ENCODE measurements around the gene CUEDC1. TPM values are rescaled to one million over a fixed set of nuclear protein-coding genes. Genes with fewer than 3 reads are reported as not detected.
"Not testable (repeated sequence)": the region's sequence is repeated elsewhere in the genome, so short reads cannot be mapped to it uniquely, and the experiment has no call there.

The CUEDC1 gene
- total RNA-seq, 1 donor from 2014 or later: 49.7 TPM

GRCh38 chr17:57958391-57958790, 3.2 kb upstream of the CUEDC1 start:
- not testable (repeated sequence) for DNase-seq (ENCODE audit: low read depth)

DNA sequence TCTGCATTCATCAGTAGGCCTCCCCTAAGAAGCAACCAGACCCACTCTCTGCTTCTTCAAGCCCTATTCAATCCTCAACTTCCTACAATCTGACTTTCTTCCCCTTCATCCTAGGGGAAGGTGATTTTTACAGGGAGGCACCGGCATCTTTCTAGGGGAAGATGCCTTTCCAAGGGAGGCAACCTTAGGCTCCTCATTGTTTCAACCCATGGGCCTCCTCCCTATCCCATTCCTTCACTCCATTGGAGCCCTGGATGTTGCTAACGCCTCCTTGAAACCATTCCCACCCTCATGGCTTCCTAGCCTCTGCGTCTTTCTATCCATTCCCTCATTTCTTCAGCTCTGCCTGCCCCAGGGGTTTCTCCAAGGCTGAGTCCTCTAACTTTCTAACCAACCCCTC, 2.7 kb upstream of the CUEDC1 start:
- DNase-seq (ENCODE audit: low read depth): no peak

DNA sequence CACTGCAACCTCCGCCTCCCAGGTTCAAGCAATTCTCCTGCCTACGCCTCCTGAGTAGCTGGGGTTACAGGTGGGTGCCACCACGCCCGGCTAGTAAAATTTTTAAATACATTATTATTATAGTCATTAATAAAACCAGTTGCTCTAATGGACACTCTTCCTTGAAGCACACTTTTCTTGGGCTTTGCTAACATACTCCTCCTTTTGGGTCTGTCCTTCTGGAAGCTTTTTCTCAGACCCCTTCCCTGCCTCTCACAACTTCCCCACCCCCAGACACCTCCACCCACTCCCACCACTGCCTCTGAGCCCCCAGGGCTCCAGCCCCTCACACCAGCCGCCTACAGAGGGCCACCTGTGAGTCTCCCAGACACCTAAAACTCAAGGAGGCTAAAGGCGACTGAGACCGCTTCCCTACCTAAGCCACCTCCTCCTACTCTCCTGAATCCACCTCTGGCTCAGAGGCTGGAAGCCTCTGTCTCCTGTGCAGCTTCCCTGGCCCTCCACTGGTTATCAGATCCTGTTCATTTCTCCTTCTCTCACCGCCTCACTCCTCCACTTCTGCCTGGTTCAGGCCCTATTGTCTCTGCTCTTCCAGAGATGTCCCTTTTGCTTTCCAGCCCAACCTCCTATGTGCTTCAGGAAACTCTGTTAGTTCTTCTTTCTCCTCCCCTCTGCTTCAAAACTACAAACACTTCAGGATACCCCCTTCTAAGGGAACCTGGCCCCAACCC, 2.1 kb upstream of the CUEDC1 start:
- no peak for DNase-seq (ENCODE audit: low read depth)

- peak; percentile 90 for DNase-seq (ENCODE audit: low read depth)
Observed at GRCh38 chr17:57956291-57957119, 1.3 kb upstream of the CUEDC1 start.

- DNase-seq (ENCODE audit: low read depth): peak; percentile 90
Observed at GRCh38 chr17:57954397-57955182, 622 bp downstream of the CUEDC1 start.

- no peak for DNase-seq (ENCODE audit: low read depth)
Observed at GRCh38 chr17:57953705-57954396, 1.4 kb downstream of the CUEDC1 start.

GRCh38 chr17:57953219-57953618, 2.0 kb downstream of the CUEDC1 start:
- DNase-seq (ENCODE audit: low read depth): no peak

DNA sequence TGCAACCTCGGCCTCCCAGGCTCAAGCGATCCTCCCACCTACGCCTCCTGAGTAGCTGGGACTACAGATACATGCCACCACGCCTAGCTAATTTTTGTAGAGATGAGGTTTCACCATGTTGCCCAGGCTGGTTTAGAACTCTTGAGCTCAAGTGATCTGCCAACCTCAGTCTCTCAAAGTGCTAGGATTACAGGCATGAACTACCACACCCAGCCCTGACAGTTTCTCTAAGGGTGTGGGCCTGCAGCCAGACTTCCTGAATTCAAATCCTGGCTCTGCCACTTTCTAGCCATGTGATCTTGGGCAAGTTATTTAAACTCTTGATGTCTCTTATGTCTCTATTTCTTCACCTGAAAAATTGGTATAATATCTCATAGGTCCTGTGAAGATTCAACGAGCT, 5.6 kb downstream of the CUEDC1 start:
- DNase-seq (ENCODE audit: low read depth): peak; percentile 71

DNA sequence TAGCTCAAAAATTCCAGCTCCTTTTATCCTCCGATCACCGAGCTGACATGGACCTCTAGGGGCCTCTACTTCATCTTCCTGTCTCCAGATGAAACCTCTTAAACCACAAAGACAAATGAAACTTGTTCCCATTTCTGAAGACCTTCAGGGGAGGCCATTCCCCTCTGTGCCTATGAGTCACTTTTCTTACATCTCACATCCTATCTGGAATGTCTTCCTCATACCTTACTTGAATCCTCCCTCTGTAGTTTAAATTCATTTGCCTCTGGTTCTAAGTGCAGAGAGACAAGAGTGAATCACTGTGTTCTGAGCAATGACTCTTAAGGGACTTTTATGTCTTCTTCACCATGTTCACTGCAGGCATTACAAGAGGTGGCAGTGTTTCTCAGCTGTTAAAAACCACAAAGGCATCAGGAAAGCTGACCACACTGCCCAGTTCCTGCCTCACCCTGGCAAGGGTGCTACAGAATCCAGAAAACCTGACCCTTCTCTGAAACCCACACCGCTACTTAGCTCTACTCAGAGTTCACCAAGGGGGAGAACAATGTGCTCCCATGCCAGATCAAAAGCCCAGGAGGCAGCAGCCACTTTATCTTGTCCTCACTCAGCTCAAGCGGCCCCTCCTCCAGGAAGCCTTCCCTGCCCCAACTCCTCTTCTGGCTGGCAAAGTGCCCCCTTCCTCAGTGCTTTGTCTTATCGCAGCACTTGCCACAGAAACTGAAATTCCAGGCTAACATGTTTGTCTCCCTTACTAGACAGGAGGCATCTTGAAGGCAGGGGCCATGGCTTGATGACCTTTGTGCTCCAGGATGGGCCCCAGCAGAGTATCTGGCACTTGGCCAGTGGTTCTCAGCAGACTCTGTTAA, 6.4 kb downstream of the CUEDC1 start:
- DNase-seq (ENCODE audit: low read depth): peak; percentile 99

- DNase-seq (ENCODE audit: low read depth): no peak
Observed at GRCh38 chr17:57948169-57948554, 7.0 kb downstream of the CUEDC1 start.

GRCh38 chr17:57947369-57947768, 7.8 kb downstream of the CUEDC1 start:
- DNase-seq (ENCODE audit: low read depth): no peak

- DNase-seq (ENCODE audit: low read depth): peak; percentile 87
Observed at GRCh38 chr17:57946798-57947358, 8.3 kb downstream of the CUEDC1 start.

DNA sequence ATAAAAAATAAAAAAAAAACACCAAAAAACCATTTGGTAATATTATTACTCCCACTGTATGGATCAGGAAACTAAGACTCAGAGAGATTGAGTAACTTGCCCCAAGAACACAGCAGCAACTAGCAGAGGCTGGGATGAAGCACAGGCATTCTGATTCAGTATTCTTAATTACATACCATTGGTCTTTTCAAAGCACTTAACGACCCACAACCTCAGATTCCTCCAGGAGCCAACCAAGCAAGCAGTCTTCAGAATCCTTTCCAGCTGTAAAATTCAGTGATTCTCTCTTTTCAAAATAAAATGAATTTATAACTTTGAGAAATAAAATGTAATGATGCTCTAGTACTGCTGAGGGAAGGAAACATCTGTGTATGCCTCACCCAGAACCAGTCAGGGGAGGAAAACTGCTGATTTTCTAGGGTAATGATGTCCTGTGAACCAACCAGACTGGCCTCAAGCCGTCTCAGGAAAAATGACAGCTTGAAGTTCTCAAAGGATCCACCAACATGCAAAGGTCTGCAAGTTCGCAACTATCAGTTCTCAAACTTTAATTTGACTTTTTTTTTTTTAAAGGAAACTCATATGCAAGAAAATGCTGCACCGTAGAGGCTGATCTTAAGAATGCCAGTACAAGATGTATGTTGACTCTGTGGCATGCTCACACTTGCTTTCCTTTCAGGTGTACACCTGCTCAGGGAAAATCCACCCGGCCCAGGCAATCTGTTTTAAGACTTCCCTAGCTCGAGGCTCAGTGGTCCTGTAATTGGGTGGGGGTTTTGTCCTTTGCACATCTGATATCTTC, 9.0 kb downstream of the CUEDC1 start:
- no peak for DNase-seq (ENCODE audit: low read depth)

GRCh38 chr17:57944908-57945307, 10.3 kb downstream of the CUEDC1 start:
- DNase-seq (ENCODE audit: low read depth): no peak

GRCh38 chr17:57943645-57944044, 11.6 kb downstream of the CUEDC1 start:
- peak; percentile 37 for DNase-seq (ENCODE audit: low read depth)

DNA sequence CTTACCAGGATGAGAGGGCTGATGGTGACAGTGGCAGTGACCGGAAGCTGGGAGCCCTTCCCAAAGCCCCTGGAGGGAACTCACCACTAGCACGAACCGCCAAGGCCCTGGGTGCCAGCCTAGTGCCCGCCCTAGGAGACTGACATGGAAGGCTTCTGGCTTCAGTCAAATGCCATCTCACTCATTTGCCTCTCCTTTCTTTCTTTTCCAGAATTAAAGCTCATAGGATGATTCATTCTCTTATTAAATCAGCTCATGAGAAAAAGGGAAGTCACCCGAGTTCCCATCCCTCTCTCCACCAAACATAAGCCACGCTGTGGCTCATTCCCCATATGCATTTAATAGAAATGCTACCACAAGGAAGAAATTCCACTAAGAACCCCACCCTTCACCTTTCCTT, 12.1 kb downstream of the CUEDC1 start:
- DNase-seq (ENCODE audit: low read depth): peak; percentile 58

- DNase-seq (ENCODE audit: low read depth): peak; percentile 75
Observed at GRCh38 chr17:57941384-57942370, 13.5 kb downstream of the CUEDC1 start.

Data from myocyte (in vitro differentiated cells).